H7 (cell line): ENCODE data around the gene ASIC1. TPM values are rescaled to one million over a fixed set of nuclear protein-coding genes. Genes with fewer than 3 reads are reported as not detected.

Experiments used
- DNase-seq: peaks from one replicate; pipeline ENCODE4 v3.0.0; 2012
- H3K27me3 ChIP-seq: 2 replicates; pipeline ENCODE4 v1.6.0; 2011; ENCODE audit warnings: mild to moderate bottlenecking, low read length; ENCODE audit not compliant: control insufficient read depth, insufficient read depth
- H3K36me3 ChIP-seq: replicated peaks from 2 replicates; pipeline ENCODE4 v1.5.1; 2011; ENCODE audit warnings: low read length; ENCODE audit not compliant: control insufficient read depth, insufficient read depth
- H3K4me3 ChIP-seq: 2 replicates; pipeline ENCODE4 v1.5.1; 2011; ENCODE audit warnings: low read depth, mild to moderate bottlenecking, control low read depth, low read length, moderate library complexity; ENCODE audit not compliant: insufficient read depth
- total RNA-seq: library from RNA; depleted of rRNA; stranded (reverse); fragments of >200 nt; shearing (Covaris generic); gene quantifications from 2 replicates; pipeline ENCODE4 v1.2.3, GENCODE V29; 2014

The ASIC1 gene
- total RNA-seq, 1 experiment from 2014 or later: 1.2 TPM

GRCh38 chr12:50061946-50062686, 4.7 kb downstream of the ASIC1 start:
- DNase-seq: no peak
- Histone ChIP-seq H3K27me3 (peaks cover 38% of the 10 kb centered on the region), H3K4me3 (no peak overlapping the region), H3K36me3 (no peaks in the 10 kb centered on the region)

- peak; percentile 40 for DNase-seq
- Histone ChIP-seq H3K4me3 (no peak overlapping the region), H3K36me3 (no peaks in the 10 kb centered on the region), H3K27me3 (peaks cover 32% of the 10 kb centered on the region)
Measured at GRCh38 chr12:50062728-50063460, 5.5 kb downstream of the ASIC1 start.

GRCh38 chr12:50065726-50066310, 8.4 kb downstream of the ASIC1 start:
- no peak for DNase-seq
- H3K4me3 ChIP-seq: no peak overlapping the region

GRCh38 chr12:50066402-50066801, 9.0 kb downstream of the ASIC1 start:
- Histone ChIP-seq H3K4me3 (no peak overlapping the region), H3K36me3 (no peaks in the 10 kb centered on the region), H3K27me3 (peaks cover 6% of the 10 kb centered on the region)
- DNase-seq: peak; percentile 75

More at GRCh38 chr12:50065726-50066310, 8.4 kb downstream of the ASIC1 start:
- Histone ChIP-seq H3K36me3 (no peaks in the 10 kb centered on the region), H3K27me3 (peaks cover 11% of the 10 kb centered on the region)

GRCh38 chr12:50069069-50069468, 11.7 kb downstream of the ASIC1 start:
- Histone ChIP-seq H3K36me3 (no peaks in the 10 kb centered on the region), H3K27me3 (no peaks in the 10 kb centered on the region; the same call in 1 of the 2 replicates), H3K4me3 (no peak overlapping the region)
- no peak for DNase-seq

- H3K36me3 ChIP-seq: no peaks in the 10 kb centered on the region
Measured at GRCh38 chr12:50069539-50069938, 12.1 kb downstream of the ASIC1 start.

GRCh38 chr12:50070314-50071060, 13.1 kb downstream of the ASIC1 start:
- Histone ChIP-seq H3K4me3 (no peak overlapping the region), H3K36me3 (no peaks in the 10 kb centered on the region), H3K27me3 (no peaks in the 10 kb centered on the region)
- peak; percentile 86 for DNase-seq

More at GRCh38 chr12:50069539-50069938, 12.1 kb downstream of the ASIC1 start:
- Histone ChIP-seq H3K27me3 (no peaks in the 10 kb centered on the region; the same call in 1 of the 2 replicates), H3K4me3 (no peak overlapping the region)
- no peak for DNase-seq

GRCh38 chr12:50072198-50072907, 15.0 kb downstream of the ASIC1 start:
- Histone ChIP-seq H3K4me3 (no peak overlapping the region), H3K36me3 (no peaks in the 10 kb centered on the region), H3K27me3 (no peaks in the 10 kb centered on the region)
- no peak for DNase-seq

GRCh38 chr12:50073206-50073605, 15.8 kb downstream of the ASIC1 start:
- Histone ChIP-seq H3K27me3 (no peaks in the 10 kb centered on the region), H3K36me3 (no peaks in the 10 kb centered on the region), H3K4me3 (no peak overlapping the region)
- no peak for DNase-seq

- no peaks in the 10 kb centered on the region; the same call in 1 of the 2 replicates for H3K27me3 ChIP-seq
- no peak for DNase-seq
- H3K4me3 ChIP-seq: no peak overlapping the region
- no peaks in the 10 kb centered on the region for H3K36me3 ChIP-seq
Measured at GRCh38 chr12:50073712-50074111, 16.3 kb downstream of the ASIC1 start.

GRCh38 chr12:50074936-50075807, 17.8 kb downstream of the ASIC1 start:
- no peak overlapping the region for H3K4me3 ChIP-seq
- DNase-seq: peak; percentile 93
- peaks cover 8% of the 10 kb centered on the region for H3K27me3 ChIP-seq
- no peaks in the 10 kb centered on the region for H3K36me3 ChIP-seq

- H3K36me3 ChIP-seq: no peaks in the 10 kb centered on the region
- H3K27me3 ChIP-seq: peaks cover 14% of the 10 kb centered on the region
- DNase-seq: no peak
- H3K4me3 ChIP-seq: no peak overlapping the region
Measured at GRCh38 chr12:50075808-50076170, 18.4 kb downstream of the ASIC1 start.

GRCh38 chr12:50077099-50077498, 19.7 kb downstream of the ASIC1 start:
- no peak for DNase-seq
- no peak overlapping the region for H3K4me3 ChIP-seq
- H3K36me3 ChIP-seq: no peaks in the 10 kb centered on the region
- peaks cover 26% of the 10 kb centered on the region for H3K27me3 ChIP-seq
